NCI-H446 (cell line): Measurements from ENCODE around the gene TRIM9.

Experiments
- DNase-seq, 2 experiments: peaks; one replicate each; lab custom pipeline; 2025; lab: John Stamatoyannopoulos, UW

Gene TRIM9

GRCh38 chr14:51093371-51094281 lies 1.3 kb downstream of the TRIM9 start:
- peak; percentile 34 to 82 for DNase-seq

DNA sequence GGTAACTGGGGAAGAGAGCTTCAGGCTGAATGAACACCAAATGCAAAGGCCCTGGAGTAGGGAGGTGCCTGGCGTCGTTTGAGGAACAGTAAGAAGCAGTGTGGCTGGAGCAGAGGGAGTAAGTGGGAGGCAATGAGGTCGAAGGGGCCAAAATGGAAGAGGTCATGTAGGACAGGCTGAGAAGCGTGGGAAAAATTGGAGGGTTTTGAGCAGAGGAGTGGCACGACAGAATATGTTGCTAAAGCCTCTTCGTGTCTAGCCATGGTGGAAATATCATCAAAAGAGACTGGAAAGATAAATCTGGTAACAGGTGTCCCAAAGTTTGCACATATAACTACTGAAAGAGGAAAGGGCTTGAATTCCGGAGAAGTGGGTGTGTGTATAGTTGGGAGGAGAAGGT lies 1.9 kb downstream of the TRIM9 start:
- DNase-seq, result no peak

DNA sequence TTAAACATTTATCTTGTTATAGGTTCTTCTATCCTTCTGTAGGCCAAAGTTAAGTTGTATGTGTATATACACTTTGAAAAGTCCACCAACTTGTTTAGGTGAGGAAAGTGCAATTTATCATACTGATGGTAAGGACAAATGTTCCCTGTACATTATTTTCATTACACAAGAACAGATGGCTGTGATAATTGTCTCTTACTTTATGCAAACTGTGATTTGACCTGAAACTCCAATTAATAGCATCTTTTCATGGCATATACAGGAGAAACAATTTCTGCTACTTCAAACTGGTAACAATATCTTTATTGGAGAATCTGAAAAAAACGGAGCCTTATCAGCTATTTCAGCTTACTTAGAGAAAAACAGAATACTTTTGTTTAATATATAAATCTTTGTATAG lies 5.6 kb downstream of the TRIM9 start:
- DNase-seq, result no peak

- no peak for DNase-seq
Measured at GRCh38 chr14:51087031-51087441, 7.9 kb downstream of the TRIM9 start.

GRCh38 chr14:51086044-51086443 lies 8.9 kb downstream of the TRIM9 start:
- no peak for DNase-seq

DNA sequence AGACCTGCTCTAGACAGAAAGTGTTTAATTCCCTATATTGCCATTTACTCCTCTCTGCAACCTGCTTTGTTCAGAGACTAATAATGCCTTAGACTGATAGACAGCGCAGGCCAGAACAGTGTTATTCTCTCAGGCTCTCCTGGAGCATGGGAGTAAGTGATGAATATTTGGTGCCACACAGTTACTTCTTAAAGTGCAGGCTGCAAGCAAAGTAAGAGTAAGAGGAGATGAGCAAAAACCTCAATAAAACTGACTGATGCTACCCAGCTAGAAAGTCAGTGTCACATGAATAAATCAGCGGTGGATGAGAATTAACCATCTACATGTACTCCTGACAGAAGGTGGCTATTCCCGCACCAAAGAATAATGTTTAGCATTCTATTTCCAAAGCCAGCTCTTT lies 9.9 kb downstream of the TRIM9 start:
- no peak for DNase-seq

GRCh38 chr14:51084507-51084906 lies 10.4 kb downstream of the TRIM9 start:
- no peak for DNase-seq

DNA sequence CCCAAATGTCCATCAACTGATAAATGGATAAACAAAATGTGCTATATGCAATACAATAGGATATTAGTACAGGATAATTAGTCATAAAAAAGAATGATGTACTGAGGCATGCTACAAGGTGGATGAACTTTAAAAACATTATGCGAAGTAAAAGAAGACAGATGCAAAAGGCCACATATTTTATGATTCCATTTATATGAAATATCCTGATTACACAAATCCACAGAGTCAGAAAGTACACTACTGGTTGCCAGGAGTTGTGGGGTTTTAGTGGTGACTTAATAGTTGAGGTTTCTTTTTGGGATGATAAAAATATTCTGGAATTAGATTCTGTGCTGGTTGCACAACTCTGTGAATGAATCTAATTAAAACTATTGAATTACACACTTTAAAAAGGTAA lies 12.6 kb downstream of the TRIM9 start:
- DNase-seq, result no peak

GRCh38 chr14:51081712-51082111 lies 13.2 kb downstream of the TRIM9 start:
- DNase-seq, result no peak

DNA sequence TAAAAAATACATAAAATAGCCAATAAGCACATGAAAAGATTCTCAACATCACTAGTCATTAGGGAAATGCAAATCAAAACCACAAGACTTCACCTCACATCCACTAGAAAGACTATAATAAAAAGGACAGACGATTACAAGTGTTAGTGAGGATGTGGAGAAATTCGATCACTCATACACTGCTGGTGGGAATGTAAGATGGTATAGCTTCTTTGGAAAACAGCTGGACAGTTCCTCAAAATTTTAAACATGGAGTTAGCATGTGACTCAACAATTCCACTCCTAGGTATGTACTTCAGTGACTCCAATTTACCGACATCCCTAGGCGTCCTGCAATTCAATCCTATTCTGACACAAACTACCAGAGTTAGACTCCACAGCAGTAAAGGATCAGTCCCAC lies 13.7 kb downstream of the TRIM9 start:
- DNase-seq, result no peak

DNA sequence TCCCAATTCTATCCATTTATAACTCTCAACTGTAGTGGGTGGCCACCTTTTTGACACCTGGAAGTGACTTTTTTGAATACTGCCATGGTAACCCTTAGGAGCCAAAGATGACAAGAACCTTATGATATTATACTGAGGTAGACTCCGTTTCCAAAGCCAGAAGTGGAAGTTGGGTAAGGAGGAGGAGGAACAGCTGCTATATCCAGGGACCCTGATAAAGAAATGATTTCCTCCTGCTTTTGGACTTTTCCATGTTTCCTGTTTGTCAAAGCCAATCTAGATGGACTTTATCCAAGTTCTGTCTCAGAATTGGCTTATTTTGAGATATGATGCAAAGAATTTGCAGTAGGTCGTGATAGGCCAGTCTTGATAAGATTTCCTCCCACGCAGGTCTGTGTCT lies 14.3 kb downstream of the TRIM9 start:
- no peak for DNase-seq

DNA sequence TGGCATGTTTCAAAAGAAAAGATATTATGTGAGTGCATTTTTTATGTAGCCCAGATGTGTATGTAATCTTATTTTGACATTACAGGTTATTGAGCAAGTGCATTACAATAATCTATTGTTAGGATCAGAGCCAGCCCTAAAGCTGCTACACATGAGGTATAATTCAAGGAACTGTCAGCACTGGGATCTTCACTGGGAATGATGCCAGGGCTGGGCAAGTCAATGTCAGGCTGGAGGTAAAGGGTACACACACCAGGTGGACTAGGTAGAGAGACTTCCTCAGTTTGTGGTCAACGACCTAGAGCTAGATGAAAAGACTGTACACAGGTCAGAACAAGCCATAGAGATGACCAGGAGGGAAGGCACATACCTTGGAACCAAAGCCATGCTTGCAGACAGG lies 15.4 kb downstream of the TRIM9 start:
- peak in 1 of 2 experiments; percentile 25 for DNase-seq

DNA sequence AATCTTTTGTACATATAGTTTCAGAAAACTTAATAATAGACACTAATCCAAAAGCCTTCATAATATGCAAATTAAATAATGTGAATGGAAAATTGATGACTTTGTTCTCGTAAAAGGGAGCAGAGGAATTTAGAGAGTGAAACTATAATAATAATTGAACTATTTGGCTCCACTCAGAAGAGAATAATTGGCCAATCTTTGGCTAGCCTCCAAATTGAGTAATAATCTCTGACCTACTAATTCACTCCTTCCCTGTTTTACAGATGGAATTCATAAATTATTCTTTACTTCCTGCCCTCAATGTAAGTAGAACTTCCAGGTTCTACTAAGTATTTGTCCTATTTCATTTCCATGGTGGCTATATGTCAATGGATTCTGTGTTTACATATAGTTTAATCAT lies 15.8 kb downstream of the TRIM9 start:
- DNase-seq, result no peak

DNA sequence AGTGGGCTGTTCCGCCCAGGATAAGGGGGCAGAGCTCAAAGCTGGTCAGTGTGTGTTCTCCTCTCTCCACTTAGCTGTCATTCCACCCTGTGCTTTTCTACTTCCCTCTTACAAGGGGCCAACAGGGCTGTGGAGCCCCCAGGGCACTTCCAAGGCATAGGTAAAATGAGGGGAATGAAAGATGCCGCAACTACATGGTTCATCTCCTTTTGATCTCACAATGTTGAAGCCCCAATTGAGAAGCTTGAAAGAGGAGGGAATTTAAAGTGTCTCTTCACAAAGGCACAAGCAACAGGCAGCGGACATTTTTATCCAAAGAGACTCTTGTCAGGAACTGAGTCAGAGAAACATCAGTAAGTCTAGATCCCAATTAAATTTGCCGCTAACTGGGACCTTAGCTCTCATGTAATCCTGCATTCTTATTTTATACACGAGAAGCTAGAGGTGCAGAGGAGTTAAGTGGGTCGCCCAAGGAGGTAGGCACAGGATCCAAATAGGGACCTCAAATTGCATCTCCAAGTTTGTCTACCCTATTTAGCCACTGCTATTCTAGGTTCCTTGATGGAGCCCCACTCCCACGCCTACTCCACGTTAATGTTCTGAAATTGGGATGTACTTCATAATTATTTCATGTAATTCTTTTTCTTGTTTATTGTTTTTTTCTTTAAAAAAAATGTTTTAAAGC lies 20.1 kb downstream of the TRIM9 start:
- DNase-seq, result no peak

GRCh38 chr14:51073731-51074130 lies 21.2 kb downstream of the TRIM9 start:
- DNase-seq, result no peak

DNA sequence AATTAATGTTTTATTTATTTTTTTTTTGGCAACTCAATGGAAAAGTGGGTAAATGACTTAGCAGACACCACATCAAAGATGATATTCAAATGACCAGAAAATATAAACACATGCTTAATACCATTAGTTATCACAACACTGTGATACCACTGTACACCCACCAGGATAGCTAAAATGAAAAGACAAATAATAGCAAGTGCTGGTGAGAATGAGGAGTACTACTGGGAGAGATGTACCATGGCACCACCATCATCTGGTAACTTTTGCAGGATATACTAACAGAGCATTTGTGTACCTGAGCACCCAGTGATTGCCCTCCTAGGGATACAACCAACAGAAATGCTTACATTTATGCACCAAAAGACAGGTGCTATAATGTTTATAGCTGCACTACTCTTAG lies 21.9 kb downstream of the TRIM9 start:
- no peak for DNase-seq

- DNase-seq, result peak in 1 of 2 experiments; percentile 13
Measured at GRCh38 chr14:51071857-51072256, 23.0 kb downstream of the TRIM9 start.

DNA sequence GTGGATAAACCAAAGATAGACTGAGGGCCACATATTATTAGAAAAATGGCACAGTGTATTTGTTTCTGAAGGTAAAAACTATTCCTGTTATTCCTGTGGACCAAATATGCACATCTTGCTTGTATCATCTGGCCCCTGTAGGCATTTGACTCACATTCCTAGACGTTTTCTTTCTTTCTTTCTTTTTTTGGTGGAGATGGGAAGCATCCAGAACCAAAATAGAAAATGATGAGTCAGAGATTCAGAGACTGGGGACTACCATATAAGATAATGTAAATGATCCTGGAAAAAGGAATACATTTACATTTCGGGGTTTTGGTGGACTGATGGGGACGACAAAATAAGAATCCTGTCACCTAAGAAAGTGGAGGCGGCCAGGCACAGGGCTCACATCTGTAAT lies 24.2 kb downstream of the TRIM9 start:
- DNase-seq, result no peak

- DNase-seq, result peak in 1 of 2 experiments; percentile 14
Measured at GRCh38 chr14:51069055-51069454, 25.9 kb downstream of the TRIM9 start.

DNA sequence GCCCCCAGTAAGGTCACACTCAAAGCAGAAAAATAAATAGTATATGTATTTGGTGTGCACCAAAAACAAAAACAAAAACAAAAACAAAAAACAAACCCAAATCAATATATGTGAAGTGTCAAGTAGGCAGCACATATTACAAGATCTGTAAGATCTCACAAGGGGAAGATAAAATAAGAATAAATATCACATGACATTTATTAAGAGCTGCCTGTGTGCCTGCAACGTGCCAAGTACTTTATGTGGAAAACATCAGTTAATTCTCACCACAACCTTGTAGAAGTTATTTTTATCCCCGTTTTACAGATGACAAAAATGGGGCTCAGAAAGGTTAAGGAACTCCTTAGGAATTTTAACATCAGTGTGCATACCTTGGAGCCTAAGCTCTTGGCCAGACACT lies 26.6 kb downstream of the TRIM9 start:
- no peak for DNase-seq

DNA sequence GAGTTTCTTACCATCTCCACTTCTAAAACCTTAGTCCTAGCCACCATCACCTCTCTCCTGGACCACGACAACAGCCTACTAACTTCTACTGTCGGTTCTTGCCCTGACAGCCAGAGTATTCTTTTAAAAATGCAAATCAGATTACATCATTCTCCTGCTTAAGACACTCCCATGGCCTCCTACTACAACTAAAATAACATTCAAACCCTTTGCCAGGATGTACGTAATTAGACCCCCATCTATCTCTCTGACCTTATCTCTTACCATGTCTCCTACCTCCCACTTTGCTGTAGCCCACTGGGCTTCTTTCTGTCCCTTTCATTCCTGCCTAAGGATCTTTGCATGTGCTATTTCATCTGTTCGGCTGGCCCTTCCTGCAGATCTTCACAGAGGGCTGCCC lies 27.6 kb downstream of the TRIM9 start:
- no peak for DNase-seq

DNA sequence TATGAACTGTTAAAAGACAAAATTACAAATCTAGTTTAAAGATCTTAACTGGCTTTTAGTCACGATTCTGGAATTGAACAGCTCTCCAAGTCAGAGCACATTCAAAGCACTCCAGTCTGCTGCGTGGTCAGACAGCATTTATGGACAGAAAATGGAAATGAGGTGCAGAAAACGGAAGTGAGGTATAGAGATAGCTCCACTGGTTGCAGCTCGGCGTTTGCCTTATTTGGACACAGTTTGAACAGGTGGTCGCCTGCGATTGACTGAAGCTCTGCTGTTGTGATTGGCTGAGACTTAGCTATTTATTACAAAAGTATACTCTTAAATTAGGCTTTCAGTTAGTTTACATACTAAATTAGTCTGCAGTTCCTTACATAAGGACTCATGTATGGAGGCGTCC lies 28.3 kb downstream of the TRIM9 start:
- no peak for DNase-seq

- DNase-seq, result no peak
Measured at GRCh38 chr14:51059032-51059431, 35.9 kb downstream of the TRIM9 start.
